ENCODE measurements around the gene ST3GAL2.
"Not testable (repeated sequence)": the region's sequence is repeated elsewhere in the genome, so short reads cannot be mapped to it uniquely, and the experiment has no call there.

The ST3GAL2 gene

GRCh38 chr16:70467113-70467512, 28.2 kb upstream of the ST3GAL2 start:
- no peak for DNase-seq (ENCODE audit: low read depth)

GRCh38 chr16:70466805-70467076, 27.8 kb upstream of the ST3GAL2 start:
- DNase-seq (ENCODE audit: low read depth), result no peak

- no peak for DNase-seq (ENCODE audit: low read depth)
Measured at GRCh38 chr16:70465999-70466804, 27.3 kb upstream of the ST3GAL2 start.

- no peak for DNase-seq (ENCODE audit: low read depth)
Measured at GRCh38 chr16:70463235-70463634, 24.3 kb upstream of the ST3GAL2 start.

GRCh38 chr16:70460737-70461261, 21.9 kb upstream of the ST3GAL2 start:
- DNase-seq (ENCODE audit: low read depth), result no peak

GRCh38 chr16:70457446-70458166, 18.7 kb upstream of the ST3GAL2 start:
- no peak for DNase-seq (ENCODE audit: low read depth)

GRCh38 chr16:70455910-70456309, 17.0 kb upstream of the ST3GAL2 start:
- no peak for DNase-seq (ENCODE audit: low read depth)

GRCh38 chr16:70454222-70455034, 15.5 kb upstream of the ST3GAL2 start, which contains the start of gene FCSK:
TSS of gene FCSK (plus strand) at chr16:70454595. CDS start at chr16:70463191, 8,596 bp downstream.
- DNase-seq (ENCODE audit: low read depth), result peak; percentile 35

GRCh38 chr16:70453892-70454221, 15.0 kb upstream of the ST3GAL2 start:
- no peak for DNase-seq (ENCODE audit: low read depth)

GRCh38 chr16:70453117-70453891, 14.4 kb upstream of the ST3GAL2 start:
- no peak for DNase-seq (ENCODE audit: low read depth)

GRCh38 chr16:70451004-70451340, 12.1 kb upstream of the ST3GAL2 start:
- DNase-seq (ENCODE audit: low read depth), result not testable (repeated sequence)

GRCh38 chr16:70450142-70451003, 11.5 kb upstream of the ST3GAL2 start:
- DNase-seq (ENCODE audit: low read depth), result not testable (repeated sequence)

GRCh38 chr16:70448075-70448474, 9.2 kb upstream of the ST3GAL2 start:
- no peak for DNase-seq (ENCODE audit: low read depth)

- no peak for DNase-seq (ENCODE audit: low read depth)
Measured at GRCh38 chr16:70444249-70445063, 5.6 kb upstream of the ST3GAL2 start.

GRCh38 chr16:70442344-70442743, 3.4 kb upstream of the ST3GAL2 start:
- DNase-seq (ENCODE audit: low read depth), result no peak

- DNase-seq (ENCODE audit: low read depth), result no peak
Measured at GRCh38 chr16:70441406-70441990, 2.6 kb upstream of the ST3GAL2 start.

GRCh38 chr16:70440009-70440692, 1.3 kb upstream of the ST3GAL2 start:
- no peak for DNase-seq (ENCODE audit: low read depth)

- no peak for DNase-seq (ENCODE audit: low read depth)
Measured at GRCh38 chr16:70438585-70438968, 323 bp downstream of the ST3GAL2 start.
